CD4-positive, alpha-beta T cell (primary cell): Measurements from ENCODE around the gene PIK3CG. TPM values are rescaled to one million over a fixed set of nuclear protein-coding genes. Genes with fewer than 3 reads are reported as not detected.
"Not testable (repeated sequence)": the region's sequence is repeated elsewhere in the genome, so short reads cannot be mapped to it uniquely, and the experiment has no call there.

Experiments used
- ATAC-seq: fragments of 200-7000 bp; cut with Tn5 transposase; one replicate; pipeline ENCODE4 v1.10.0; 2022; ENCODE audit warnings: mild to moderate bottlenecking; ENCODE audit not compliant: poor library complexity
- CTCF ChIA-PET: fragments of 350-600 bp; sonication (Branson Sonifier 250); formaldehyde crosslinking; loops from one replicate; lab custom pipeline; 2021; ENCODE audit warnings: antibody characterized with exemption, inconsistent platforms; lab: Charles Lee
- POLR2A ChIA-PET: fragments of 350-600 bp; sonication (Branson Sonifier 250); formaldehyde crosslinking; loops from one replicate; lab custom pipeline; 2021; ENCODE audit warnings: antibody characterized with exemption, inconsistent platforms; lab: Charles Lee
- DNase-seq, 14 experiments: peaks; one replicate each; pipeline ENCODE4 v3.0.0-alpha.2; 2013 to 2020; ENCODE audit warnings: mixed read lengths in 2 of 14
- H3K27ac ChIP-seq, 2 donors: one replicate each; pipeline versions ENCODE4 v1.5.1 to v1.7.0; 2013; ENCODE audit warnings: low read length in 2 of 2, low read depth in 1 of 2, mild to moderate bottlenecking in 1 of 2
- H3K27me3 ChIP-seq, 2 experiments: 1 replicate in 1 of 2; 2 replicates in 1 of 2; pipeline versions ENCODE4 v1.6.1 to v1.7.0; 2013; ENCODE audit warnings: low read length in 2 of 2, control low read depth in 1 of 2, mild to moderate bottlenecking in 1 of 2, moderate library complexity in 1 of 2; ENCODE audit not compliant: insufficient read depth in 2 of 2, control insufficient read depth in 1 of 2
- H3K36me3 ChIP-seq: one replicate; pipeline ENCODE4 v1.6.1; 2013; ENCODE audit warnings: low read length, control low read depth; ENCODE audit not compliant: insufficient read depth
- H3K4me1 ChIP-seq: one replicate; pipeline ENCODE4 v1.6.1; 2013; ENCODE audit warnings: low read length, control low read depth; ENCODE audit not compliant: insufficient read depth
- H3K4me3 ChIP-seq: one replicate; pipeline ENCODE4 v1.5.1; 2013; ENCODE audit warnings: mild to moderate bottlenecking, low read length, moderate library complexity
- H3K9me3 ChIP-seq, 2 experiments: 1 replicate in 1 of 2; 2 replicates in 1 of 2; pipeline versions ENCODE4 v1.6.1 to v1.7.0; 2013; ENCODE audit warnings: low read length in 2 of 2, mild to moderate bottlenecking in 2 of 2, control low read depth in 1 of 2, moderate library complexity in 1 of 2; ENCODE audit not compliant: control insufficient read depth in 1 of 2, insufficient read depth in 1 of 2
- H3K27ac Mint-ChIP-seq: one replicate; pipeline ENCODE4 v1.8.0; 2020; ENCODE audit warnings: mixed read lengths
- H3K27me3 Mint-ChIP-seq: one replicate; pipeline ENCODE4 v1.8.0; 2021; ENCODE audit warnings: mixed read lengths
- H3K36me3 Mint-ChIP-seq: one replicate; pipeline ENCODE4 v1.8.0; 2021; ENCODE audit warnings: low read depth, mixed read lengths
- H3K4me1 Mint-ChIP-seq: one replicate; pipeline ENCODE4 v1.8.0; 2021; ENCODE audit warnings: low read depth, mixed read lengths
- H3K4me3 Mint-ChIP-seq: one replicate; pipeline ENCODE4 v1.8.0; 2020; ENCODE audit warnings: mild to moderate bottlenecking, mixed read lengths
- H3K9me3 Mint-ChIP-seq: one replicate; pipeline ENCODE4 v1.8.0; 2020; ENCODE audit warnings: mixed read lengths
- CTCF ChIP-seq: fragments of 200-600 bp; IDR thresholded peaks from one replicate; pipeline ENCODE4 v1.8.0; 2022; ENCODE audit warnings: antibody characterized with exemption, mild to moderate bottlenecking
- intact Hi-C, 2 experiments: fragments of 100-400 bp; cut with DNase I in 1 of 2; cut with micrococcal nuclease in 1 of 2; formaldehyde crosslinking; loops; one replicate each; pipeline versions ENCODE4 v1.15.1 to v1.9.0; 2023 to 2025; cut with DNase I, micrococcal nuclease
- total RNA-seq, 174 experiments: library from RNA in 2 of 174; stranded (reverse) in 2 of 174; gene quantifications; one replicate each; pipeline ENCODE4 v1.2.3 and lab custom pipeline; 2021 to 2026

Gene PIK3CG
- total RNA-seq, 2 experiments from 2014 or later: 20.8 to 21.2 TPM

- ATAC-seq (no peak), DNase-seq (no peak)
- no peak overlapping the region for H3K27ac Mint-ChIP-seq
- intact Hi-C loops: no loop called here
- Histone ChIP-seq H3K36me3 (no peaks in the 10 kb centered on the region), H3K4me3 (no peak overlapping the region), H3K9me3 (no peaks in the 10 kb centered on the region), H3K4me1 (no peaks in the 10 kb centered on the region), H3K27ac (no peak overlapping the region), H3K27me3 (no peaks in the 10 kb centered on the region)
- TF ChIP-seq CTCF: no peak
- no peak overlapping the region for H3K4me3 Mint-ChIP-seq
- ChIA-PET CTCF (interaction anchor here (0.9 kb wide), 1 partner anchor 12 kb away, joined by 4 read pairs; no protein-coding TSS in a partner anchor), POLR2A (no interaction called here)
- H3K27me3 Mint-ChIP-seq: no peaks in the 10 kb centered on the region
- no peaks in the 10 kb centered on the region for H3K9me3 Mint-ChIP-seq
- H3K4me1 Mint-ChIP-seq: no peaks in the 10 kb centered on the region
- H3K36me3 Mint-ChIP-seq: no peaks in the 10 kb centered on the region
These were observed 87.0 kb downstream of the PIK3CG start for GRCh38 chr7:106952001-106952657.

GRCh38 chr7:106952658-106953231 lies 87.7 kb downstream of the PIK3CG start:
- ChIA-PET POLR2A (no interaction called here), CTCF (interaction anchor here (0.9 kb wide), 1 partner anchor 11 kb away, joined by 4 read pairs; no protein-coding TSS in a partner anchor)
- H3K4me1 Mint-ChIP-seq: no peaks in the 10 kb centered on the region
- no peaks in the 10 kb centered on the region for H3K4me1 ChIP-seq
- no peak overlapping the region for H3K27ac Mint-ChIP-seq
- H3K36me3 ChIP-seq: no peaks in the 10 kb centered on the region
- peak in 2 of 14 experiments; percentile 12 to 28 for DNase-seq
- ATAC-seq: no peak
- no peaks in the 10 kb centered on the region for H3K9me3 Mint-ChIP-seq
- H3K4me3 Mint-ChIP-seq: no peak overlapping the region
- H3K36me3 Mint-ChIP-seq: no peaks in the 10 kb centered on the region
- no peaks in the 10 kb centered on the region for H3K27me3 ChIP-seq
- H3K4me3 ChIP-seq: no peak overlapping the region
- H3K27ac ChIP-seq: no peak overlapping the region
- intact Hi-C loops: no loop called here
- no peaks in the 10 kb centered on the region for H3K27me3 Mint-ChIP-seq
- no peaks in the 10 kb centered on the region for H3K9me3 ChIP-seq
- TF ChIP-seq CTCF: no peak

- H3K9me3 Mint-ChIP-seq: no peaks in the 10 kb centered on the region
- no peaks in the 10 kb centered on the region for H3K36me3 ChIP-seq
- DNase-seq (no peak), ATAC-seq (no peak)
- no peaks in the 10 kb centered on the region for H3K36me3 Mint-ChIP-seq
- no peak overlapping the region for H3K27ac Mint-ChIP-seq
- H3K9me3 ChIP-seq: no peaks in the 10 kb centered on the region
- H3K4me3 ChIP-seq: no peak overlapping the region
- no peaks in the 10 kb centered on the region for H3K27me3 Mint-ChIP-seq
- no peaks in the 10 kb centered on the region for H3K4me1 ChIP-seq
- POLR2A ChIA-PET: no interaction called here
- no peaks in the 10 kb centered on the region for H3K4me1 Mint-ChIP-seq
- intact Hi-C loops: no loop called here
- no peak overlapping the region for H3K4me3 Mint-ChIP-seq
- H3K27me3 ChIP-seq: no peaks in the 10 kb centered on the region
- no peak for TF ChIP-seq CTCF
- CTCF ChIA-PET: no interaction called here
- H3K27ac ChIP-seq: no peak overlapping the region
These were observed 89.8 kb downstream of the PIK3CG start for GRCh38 chr7:106954840-106955239.

- H3K27ac Mint-ChIP-seq, H3K36me3 Mint-ChIP-seq, DNase-seq, H3K27ac ChIP-seq, POLR2A ChIA-PET, H3K4me1 Mint-ChIP-seq, H3K4me1 ChIP-seq, ATAC-seq, H3K27me3 ChIP-seq, H3K27me3 Mint-ChIP-seq, CTCF ChIA-PET, intact Hi-C loops, H3K36me3 ChIP-seq, H3K4me3 Mint-ChIP-seq, H3K4me3 ChIP-seq, H3K9me3 ChIP-seq, H3K9me3 Mint-ChIP-seq: not testable (repeated sequence)
These were observed 90.8 kb downstream of the PIK3CG start for GRCh38 chr7:106955857-106956256.
